Measurements from ENCODE around the gene FGF22. TPM values are rescaled to one million over a fixed set of nuclear protein-coding genes. Genes with fewer than 3 reads are reported as not detected.
A peak's percentile ranks its signal among the peaks of the same experiment; 100 is the strongest.

The FGF22 gene
- total and polyA plus RNA-seq, 2 of the 13 experiments (the other 11 are each of a cell fraction or from before 2014, with no cell fraction given), result 0.24 TPM; not detected in 1

DNA sequence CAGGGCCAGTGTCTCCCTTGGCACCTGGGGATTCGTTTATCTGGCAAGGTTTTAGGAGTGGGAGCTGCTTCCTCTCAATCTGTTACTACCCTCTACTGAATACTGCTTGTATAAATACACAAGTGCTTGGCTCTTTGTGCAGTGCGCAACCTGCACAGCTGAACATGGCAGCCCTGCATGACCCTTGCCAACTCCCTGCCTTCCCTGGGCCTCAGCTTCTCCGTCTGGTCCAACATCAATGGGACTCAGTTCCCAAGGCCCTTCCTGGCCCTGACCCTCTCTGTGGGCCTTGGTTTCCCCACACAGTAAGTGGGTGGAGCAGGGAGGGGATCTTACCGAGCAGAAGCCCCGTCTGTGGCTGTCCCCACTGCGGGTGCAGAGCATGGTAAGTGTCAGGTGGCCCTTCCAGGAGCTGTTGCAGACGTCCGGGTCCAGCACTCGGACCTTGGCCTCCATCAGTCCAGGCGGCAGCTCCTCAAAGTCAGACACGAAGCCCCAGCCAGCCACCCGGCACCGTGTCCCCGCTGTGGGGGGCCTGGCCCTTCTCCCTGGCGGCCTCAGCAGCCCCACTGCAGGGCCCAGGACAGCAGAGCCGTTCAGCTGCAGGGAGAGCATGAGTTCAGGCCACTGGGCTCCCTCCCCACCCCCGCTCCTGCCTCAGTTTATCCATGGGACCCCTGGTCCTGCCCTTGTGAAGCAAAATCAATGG, 47.1 kb downstream of the FGF22 start:
- no peak overlapping the region for H3K4me3 ChIP-seq (replicated peaks in 1 of 3; ENCODE audit: insufficient read depth in 1 of 3, low read depth in 2 of 3, low read length in 3 of 3)
- POLR2A ChIA-PET, result interaction anchor here (1.6 kb wide), 1 partner anchor 26 kb away, joined by 4 read pairs; no protein-coding TSS in a partner anchor

DNA sequence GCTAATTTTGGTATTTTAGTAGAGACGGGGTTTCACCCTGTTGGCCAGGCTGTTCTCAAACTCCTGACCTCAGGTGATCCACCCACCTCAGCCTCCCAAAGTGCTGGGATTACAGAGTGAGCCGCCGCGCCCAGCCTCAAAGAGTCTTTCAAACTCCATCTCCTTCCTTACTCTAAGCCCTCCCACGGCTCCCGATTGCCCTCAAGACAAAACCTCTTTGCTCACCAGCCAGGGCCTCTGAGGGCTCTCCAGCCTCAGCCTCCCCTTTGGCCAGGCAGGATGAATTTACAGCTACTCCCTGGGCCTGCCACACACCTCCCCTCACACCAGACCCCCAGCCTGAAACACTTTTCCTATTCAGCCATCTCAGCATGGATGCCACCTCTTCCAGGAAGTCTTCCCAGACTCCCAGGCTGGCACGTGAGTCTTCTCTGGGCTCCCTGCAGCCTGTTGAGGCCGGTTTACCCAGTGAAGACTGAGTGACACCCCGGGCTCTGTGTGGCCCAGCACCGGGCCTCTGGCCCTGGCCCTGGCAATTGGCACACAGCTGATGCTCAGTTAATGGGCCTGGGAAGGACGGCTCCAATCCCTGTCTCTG, 48.0 kb downstream of the FGF22 start:
- no peak overlapping the region for H3K4me2 ChIP-seq (ENCODE audit: low read depth, low read length)
- H3K4me1 ChIP-seq (ENCODE audit: insufficient read depth, low read length), result peaks cover 16% of the 10 kb centered on the region
- CTCF ChIA-PET (ENCODE audit: low intra/inter-chr PET ratio, low total read pairs), result no interaction called here
- H3K27ac ChIP-seq (ENCODE audit: extremely low read length, insufficient read depth, low read length), result no peak overlapping the region
- in situ Hi-C loops (cut with HindIII; ENCODE audit: extremely low pct_ligation_motif_present, low pct_unique_long_range_greater_than_20kb), result no loop called here
- FAIRE-seq (no peak), ATAC-seq (0 out of 3 replicates have a peak, but pooled peaks have one; percentile 21), DNase-seq (ENCODE audit: low spot score) (no peak)
- no peak overlapping the region for H3K9ac ChIP-seq (ENCODE audit: insufficient read depth, low read depth, low read length)
- POLR2A ChIA-PET, result interaction anchor here (0.5 to 1.6 kb wide), 3 partner anchors 17 to 52 kb away, joined by 3 to 7 read pairs (median 4); no protein-coding TSS in a partner anchor
- no TSS peak for BruUV-seq (replicated peaks)
- WGBS (ENCODE audit: low lambda C conversion rate), result 34% methylated on average over 9 of the region's 11 CpGs
- no peak overlapping the region for H2AFZ ChIP-seq (ENCODE audit: low read length)
- H3K36me3 ChIP-seq (replicated peaks in 1 of 2; ENCODE audit: control insufficient read depth in 1 of 2, insufficient read depth in 2 of 2, low read length in 2 of 2), result no peaks in the 10 kb centered on the region
- intact Hi-C loops (cut with micrococcal nuclease; ENCODE audit: unreplicated experiment), result no loop called here
- peak; percentile 67 for TF ChIP-seq ZFP36 (IDR thresholded peaks at IDR 0.05; ENCODE audit: borderline replicate concordance, low read depth, low read length, partially characterized antibody)
- TF ChIP-seq PHB2 (IDR thresholded peaks at IDR 0.05; ENCODE audit: partially characterized antibody), result no peak
- no peaks in the 10 kb centered on the region for H3K9me3 ChIP-seq (ENCODE audit: low read length)
- no peaks in the 10 kb centered on the region for H4K20me1 ChIP-seq (ENCODE audit: insufficient read depth, low read length)
- no peaks in the 10 kb centered on the region for H3K79me2 ChIP-seq (ENCODE audit: insufficient read depth, low read length)
- H3K27me3 ChIP-seq (ENCODE audit: control insufficient read depth in 1 of 2, insufficient read depth in 2 of 2, low read length in 2 of 2), result peaks cover 0 to 13% of the 10 kb centered on the region in 2 experiments; a peak in 2 of 5 replicates
- no peak overlapping the region for H3K4me3 ChIP-seq (replicated peaks in 1 of 3; ENCODE audit: insufficient read depth in 1 of 3, low read depth in 2 of 3, low read length in 3 of 3)

More for the DNA sequence above, 47.1 kb downstream of the FGF22 start:
- Histone ChIP-seq H3K36me3 (replicated peaks in 1 of 2; ENCODE audit: control insufficient read depth in 1 of 2, insufficient read depth in 2 of 2, low read length in 2 of 2) (no peaks in the 10 kb centered on the region), H3K27me3 (ENCODE audit: control insufficient read depth in 1 of 2, insufficient read depth in 2 of 2, low read length in 2 of 2) (peaks cover 0 to 13% of the 10 kb centered on the region in 2 experiments; a peak in 2 of 5 replicates), H3K4me2 (ENCODE audit: low read depth, low read length) (no peak overlapping the region), H3K79me2 (ENCODE audit: insufficient read depth, low read length) (no peaks in the 10 kb centered on the region), H3K9me3 (ENCODE audit: low read length) (no peaks in the 10 kb centered on the region), H2AFZ (ENCODE audit: low read length) (no peak overlapping the region), H3K9ac (ENCODE audit: insufficient read depth, low read depth, low read length) (no peak overlapping the region), H3K4me1 (ENCODE audit: insufficient read depth, low read length) (peaks cover 16% of the 10 kb centered on the region), H4K20me1 (ENCODE audit: insufficient read depth, low read length) (no peaks in the 10 kb centered on the region), H3K27ac (ENCODE audit: extremely low read length, insufficient read depth, low read length) (no peak overlapping the region)
- no TSS peak for BruUV-seq (replicated peaks)
- 0 out of 2 replicates have a peak, but pooled peaks have one; percentile 32 for TF ChIP-seq ZMYM3 (CRISPR knock-in tag; IDR thresholded peaks at IDR 0.05)
- no peak for TF ChIP-seq ZNF451 (CRISPR knock-in tag; IDR thresholded peaks at IDR 0.05)
- TF ChIP-seq, protein P1, sequence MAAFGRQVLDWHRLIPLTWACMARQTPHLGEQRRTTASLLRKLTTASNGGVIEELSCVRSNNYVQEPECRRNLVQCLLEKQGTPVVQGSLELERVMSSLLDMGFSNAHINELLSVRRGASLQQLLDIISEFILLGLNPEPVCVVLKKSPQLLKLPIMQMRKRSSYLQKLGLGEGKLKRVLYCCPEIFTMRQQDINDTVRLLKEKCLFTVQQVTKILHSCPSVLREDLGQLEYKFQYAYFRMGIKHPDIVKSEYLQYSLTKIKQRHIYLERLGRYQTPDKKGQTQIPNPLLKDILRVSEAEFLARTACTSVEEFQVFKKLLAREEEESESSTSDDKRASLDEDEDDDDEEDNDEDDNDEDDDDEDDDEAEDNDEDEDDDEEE (CRISPR knock-in tag; IDR thresholded peaks at IDR 0.05), result no peak
- no peak for ATAC-seq
- CTCF ChIA-PET (ENCODE audit: low intra/inter-chr PET ratio, low total read pairs), result no interaction called here
- no peak for DNase-seq (ENCODE audit: low spot score)
- 3% methylated on average over 3 of the region's 17 CpGs for WGBS (ENCODE audit: low lambda C conversion rate)
- intact Hi-C loops (cut with micrococcal nuclease; ENCODE audit: unreplicated experiment), result no loop called here
- no peak for FAIRE-seq
- in situ Hi-C loops (cut with HindIII; ENCODE audit: extremely low pct_ligation_motif_present, low pct_unique_long_range_greater_than_20kb), result no loop called here
